Mesodermal cell (in vitro differentiated cells): ENCODE data around the gene NPRL2.

ENCODE experiments used
- H3K27ac ChIP-seq: 2 replicates; pipeline ENCODE4 v1.7.0; 2013; ENCODE audit warnings: mild to moderate bottlenecking, low read depth, low read length, moderate library complexity; ENCODE audit not compliant: severe bottlenecking
- H3K36me3 ChIP-seq: 2 replicates; pipeline ENCODE4 v1.7.1; 2013; ENCODE audit warnings: mild to moderate bottlenecking, low read length, moderate library complexity; ENCODE audit not compliant: control insufficient read depth, insufficient read depth
- H3K4me1 ChIP-seq: one replicate; pipeline ENCODE4 v1.7.1; 2013; ENCODE audit warnings: mild to moderate bottlenecking, low read length; ENCODE audit not compliant: insufficient read depth, control insufficient read depth, poor library complexity, severe bottlenecking
- H3K4me3 ChIP-seq: 2 replicates; pipeline ENCODE4 v1.7.0; 2013; ENCODE audit warnings: low read length, control low read depth, mild to moderate bottlenecking; ENCODE audit not compliant: insufficient read depth, poor library complexity, severe bottlenecking; ENCODE audit errors: extremely low read depth
- H3K9me3 ChIP-seq: 2 replicates; pipeline ENCODE4 v1.7.1; 2013; ENCODE audit warnings: mild to moderate bottlenecking, low read length, moderate library complexity; ENCODE audit not compliant: control insufficient read depth
- WGBS, 2 experiments: methylation state at CpG; one replicate each; pipeline ENCODE4 v1.1.5; 2013; ENCODE audit warnings: missing lambda C conversion rate in 2 of 2; ENCODE audit not compliant: insufficient coverage in 2 of 2; 5-methylcytosine and 5-hydroxymethylcytosine counted together

The NPRL2 gene

GRCh38 chr3:50337175-50337861 is 13.3 kb downstream of the NPRL2 start:
- H3K9me3 ChIP-seq: no peaks in the 10 kb centered on the region
- H3K27ac ChIP-seq: peak overlapping the region; percentile 92
- H3K36me3 ChIP-seq: peaks cover 17% of the 10 kb centered on the region
- 0 to 1% methylated on average over 62 to 76 of the region's 79 CpGs for WGBS, 2 experiments
- peak overlapping the region; percentile 99 for H3K4me3 ChIP-seq
- H3K4me1 ChIP-seq: peaks cover 23% of the 10 kb centered on the region

DNA sequence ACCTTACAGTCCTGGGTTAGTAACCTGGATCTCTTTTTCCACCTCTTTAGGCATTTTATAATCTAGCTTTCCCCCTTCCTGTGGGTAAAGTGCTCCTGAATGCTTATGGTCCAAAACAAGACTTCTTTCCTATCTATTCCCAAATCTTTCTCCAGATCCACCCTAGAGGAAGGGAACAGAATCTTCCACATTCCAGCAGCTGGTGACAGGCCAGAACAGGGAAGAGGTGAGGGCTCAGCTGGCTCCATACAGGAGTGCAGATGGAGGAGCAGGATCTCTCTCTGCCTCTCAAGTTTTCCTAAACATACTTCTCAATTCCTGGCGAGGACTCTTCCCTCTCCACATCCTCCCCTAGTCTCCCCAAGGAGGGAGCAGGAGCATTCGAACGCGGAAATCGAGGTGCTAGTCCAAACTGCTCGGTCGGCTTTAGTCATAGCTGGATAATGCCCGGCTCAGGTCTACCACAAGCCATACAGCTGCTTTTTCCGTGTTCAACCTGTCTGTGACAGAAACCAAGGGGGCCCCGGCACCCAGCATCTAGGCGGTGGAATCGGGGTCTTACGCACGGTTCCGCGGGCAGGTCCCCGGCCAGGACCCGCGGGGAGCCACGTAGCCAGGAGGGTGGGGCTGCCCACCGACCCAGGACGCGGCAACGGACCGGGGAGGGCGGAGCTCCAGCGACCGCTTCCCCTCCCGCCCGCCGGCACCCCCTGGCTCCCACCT is 14.0 kb downstream of the NPRL2 start:
- Histone ChIP-seq H3K36me3 (peaks cover 24% of the 10 kb centered on the region), H3K4me3 (peak overlapping the region; percentile 99), H3K9me3 (no peaks in the 10 kb centered on the region), H3K4me1 (peaks cover 23% of the 10 kb centered on the region), H3K27ac (peak overlapping the region; percentile 92)
- WGBS, 2 experiments: 0% methylated on average over 24 to 31 of the region's 31 CpGs

DNA sequence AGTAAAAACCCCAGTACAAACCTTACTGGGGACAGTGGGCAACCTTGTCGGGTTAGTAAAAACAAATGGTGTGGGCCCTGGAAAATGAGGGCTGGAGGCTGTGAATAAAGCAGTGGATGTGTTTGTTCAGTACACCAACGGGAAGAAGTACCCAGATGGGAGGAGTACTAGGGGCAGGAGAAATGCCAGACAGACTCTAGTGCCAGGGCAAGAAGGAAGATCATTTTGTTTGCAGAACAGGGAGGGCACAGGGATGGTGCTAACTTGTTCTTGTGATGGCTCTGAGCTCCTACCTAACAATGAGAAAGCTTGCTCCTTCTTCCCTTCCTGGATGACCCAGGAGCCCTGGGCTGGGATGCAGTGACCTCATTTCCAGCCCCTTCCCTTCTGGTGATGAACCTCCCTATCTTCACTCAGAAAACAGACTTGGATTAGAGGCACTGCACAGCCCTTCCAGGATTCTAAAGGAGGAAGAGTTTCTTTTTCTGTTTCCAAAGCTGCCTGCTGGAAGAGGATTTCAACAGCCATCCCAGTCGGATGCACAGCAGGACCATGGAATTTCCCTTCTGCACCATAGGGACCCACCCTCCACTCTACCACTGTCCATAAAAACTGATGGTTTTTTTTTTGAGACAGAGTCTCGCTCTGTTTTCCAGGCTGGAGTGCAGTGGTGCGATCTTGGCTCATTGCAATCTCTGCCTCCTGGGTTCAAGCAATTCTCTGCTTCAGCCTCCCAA is 16.1 kb downstream of the NPRL2 start:
- Histone ChIP-seq H3K36me3 (peaks cover 45% of the 10 kb centered on the region), H3K4me3 (no peak overlapping the region), H3K4me1 (peaks cover 23% of the 10 kb centered on the region), H3K9me3 (no peaks in the 10 kb centered on the region), H3K27ac (peak overlapping the region; percentile 69)
- WGBS, 2 experiments: 95 to 96% methylated on average over 4 to 5 of the region's 5 CpGs

GRCh38 chr3:50333744-50334328 is 16.7 kb downstream of the NPRL2 start:
- Histone ChIP-seq H3K4me3 (no peak overlapping the region), H3K4me1 (peaks cover 23% of the 10 kb centered on the region), H3K27ac (peak overlapping the region; percentile 69), H3K9me3 (no peaks in the 10 kb centered on the region), H3K36me3 (peaks cover 48% of the 10 kb centered on the region)
- 86 to 91% methylated on average over 3 to 12 of the region's 12 CpGs for WGBS, 2 experiments

- peaks cover 34% of the 10 kb centered on the region for H3K4me1 ChIP-seq
- no peak overlapping the region for H3K4me3 ChIP-seq
- H3K36me3 ChIP-seq: peaks cover 50% of the 10 kb centered on the region
- H3K9me3 ChIP-seq: no peaks in the 10 kb centered on the region
- no peak overlapping the region for H3K27ac ChIP-seq
- 97 to 99% methylated on average over 19 of the region's 19 CpGs for WGBS, 2 experiments
Measured at GRCh38 chr3:50331364-50331907, 19.1 kb downstream of the NPRL2 start.

DNA sequence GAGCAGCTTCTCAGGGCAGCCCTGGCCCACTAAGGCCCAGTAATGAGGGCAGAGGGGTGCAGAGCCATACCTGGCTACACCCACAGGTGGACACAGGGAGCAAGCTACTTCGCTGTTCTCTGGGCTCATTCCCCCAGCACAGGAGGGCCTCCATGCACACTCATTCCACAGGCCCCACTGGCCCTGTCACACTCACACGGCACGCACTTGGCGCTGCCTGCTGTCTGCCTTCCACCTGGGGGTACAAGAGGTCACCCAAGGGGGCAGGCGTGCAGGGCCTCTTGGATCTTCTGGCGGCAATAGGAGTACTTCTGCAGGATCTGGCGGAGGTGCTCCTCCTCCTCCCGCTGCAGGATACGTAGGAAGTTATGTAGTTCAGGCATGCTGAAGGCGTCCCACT is 20.2 kb downstream of the NPRL2 start:
- Histone ChIP-seq H3K27ac (no peak overlapping the region), H3K4me1 (peaks cover 26% of the 10 kb centered on the region), H3K4me3 (no peak overlapping the region), H3K36me3 (peaks cover 61% of the 10 kb centered on the region), H3K9me3 (no peaks in the 10 kb centered on the region)
- WGBS, 2 experiments: 94 to 98% methylated on average over 8 of the region's 10 CpGs

DNA sequence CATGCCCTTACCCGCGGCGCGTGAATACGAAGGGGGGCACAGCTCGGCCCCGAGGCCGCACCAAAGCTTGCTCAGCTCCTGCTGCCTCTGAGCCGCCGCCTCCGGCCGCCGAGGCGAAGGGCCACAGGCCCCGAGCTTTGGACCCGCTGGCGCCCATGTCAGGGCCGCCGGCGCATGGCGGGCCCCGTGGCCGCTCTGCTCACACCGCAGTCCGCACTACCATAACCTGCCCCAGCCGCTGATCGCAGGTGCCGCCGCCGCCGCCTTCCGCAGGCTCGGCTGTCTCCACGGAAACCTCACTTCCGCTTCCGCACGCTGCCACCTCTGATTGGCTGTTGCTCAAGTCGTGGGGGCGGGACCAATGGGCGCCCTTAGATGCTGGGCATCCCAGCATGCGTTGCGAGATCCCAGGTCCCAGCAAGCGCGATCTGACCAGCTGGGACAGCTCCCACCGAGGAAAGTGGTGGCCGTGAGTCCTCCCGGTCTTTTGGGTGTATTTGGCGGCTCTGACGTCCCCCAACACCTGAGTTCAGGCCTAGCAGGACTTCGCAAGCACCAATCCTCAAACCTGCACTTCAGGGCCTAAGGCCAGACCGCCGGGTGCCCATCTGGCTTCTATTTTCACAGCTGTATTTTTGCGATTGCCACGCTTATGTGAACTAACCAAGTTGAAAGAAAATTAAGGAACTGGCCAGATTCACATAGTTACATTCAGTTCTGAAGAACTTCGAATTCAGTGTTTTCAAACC is 22.5 kb downstream of the NPRL2 start, which contains the start of gene TUSC2:
Gene TUSC2 (minus strand): TSS at position 281 of the 749 bp plus-strand sequence. CDS start 124 bp downstream, at position 157.
- 8 to 12% methylated on average over 37 to 46 of the region's 55 CpGs for WGBS, 2 experiments
- peak within 1 kb of the TSS; percentile 91 for H3K4me3 ChIP-seq
- H3K9me3 ChIP-seq: no peaks in the 10 kb centered on the region
- H3K36me3 ChIP-seq: peaks cover 61% of the 10 kb centered on the region
- H3K27ac ChIP-seq: peak within 1 kb of the TSS; percentile 57
- peaks cover 24% of the 10 kb centered on the region for H3K4me1 ChIP-seq

DNA sequence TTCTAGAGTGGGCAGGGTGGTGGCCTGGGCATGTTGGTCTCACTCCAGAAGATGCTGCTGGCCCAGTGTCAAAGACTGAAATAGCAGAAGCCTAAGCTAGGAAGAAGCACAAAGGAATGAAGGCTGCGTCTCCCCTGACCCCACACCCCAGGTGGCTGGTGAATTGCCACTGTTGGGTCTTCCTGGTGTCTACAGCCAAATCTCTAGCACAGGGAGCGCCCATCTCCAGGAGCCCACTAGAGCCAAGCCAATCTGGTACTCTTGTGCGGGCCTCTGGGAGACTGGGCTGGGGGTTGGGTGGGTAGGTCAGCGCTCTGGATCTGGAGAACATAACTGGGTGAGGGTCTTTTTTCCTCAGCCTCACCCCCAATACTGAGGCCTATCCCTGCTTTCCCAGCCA is 23.4 kb downstream of the NPRL2 start:
- Histone ChIP-seq H3K9me3 (no peaks in the 10 kb centered on the region), H3K4me1 (peaks cover 34% of the 10 kb centered on the region), H3K4me3 (peak overlapping the region; percentile 91), H3K27ac (no peak overlapping the region), H3K36me3 (peaks cover 53% of the 10 kb centered on the region)
- 90 to 100% methylated on average over 2 of the region's 4 CpGs for WGBS, 2 experiments

DNA sequence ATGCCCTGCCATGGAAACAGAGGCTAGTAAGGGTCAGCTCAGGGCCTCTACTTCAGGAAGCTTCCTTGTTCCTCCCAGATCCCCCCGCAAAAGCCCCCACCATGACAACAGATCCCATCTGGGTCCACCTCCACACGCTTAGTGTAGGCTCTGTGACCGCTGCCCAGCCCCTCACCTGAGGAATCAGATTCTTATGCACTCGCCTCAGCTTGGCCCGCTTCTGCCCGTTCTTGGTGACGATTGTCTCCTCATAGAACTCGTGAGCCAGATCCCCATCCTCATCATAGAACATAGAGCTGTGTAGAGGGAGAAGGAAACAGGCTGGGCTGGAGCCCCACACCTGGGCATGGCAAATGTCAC is 24.4 kb downstream of the NPRL2 start:
- H3K36me3 ChIP-seq: peaks cover 44% of the 10 kb centered on the region
- peaks cover 37% of the 10 kb centered on the region for H3K4me1 ChIP-seq
- H3K27ac ChIP-seq: no peak overlapping the region
- WGBS, 2 experiments: 94 to 96% methylated on average over 3 to 7 of the region's 8 CpGs
- no peak overlapping the region for H3K4me3 ChIP-seq
- no peaks in the 10 kb centered on the region for H3K9me3 ChIP-seq
